ENCODE measurements around the gene KRT31. TPM values are rescaled to one million over a fixed set of nuclear protein-coding genes. Genes with fewer than 3 reads are reported as not detected.

The KRT31 gene
- total and polyA plus RNA-seq, 2 of the 8 experiments (the other 6 are each of a cell fraction or from before 2014, with no cell fraction given): not detected

DNA sequence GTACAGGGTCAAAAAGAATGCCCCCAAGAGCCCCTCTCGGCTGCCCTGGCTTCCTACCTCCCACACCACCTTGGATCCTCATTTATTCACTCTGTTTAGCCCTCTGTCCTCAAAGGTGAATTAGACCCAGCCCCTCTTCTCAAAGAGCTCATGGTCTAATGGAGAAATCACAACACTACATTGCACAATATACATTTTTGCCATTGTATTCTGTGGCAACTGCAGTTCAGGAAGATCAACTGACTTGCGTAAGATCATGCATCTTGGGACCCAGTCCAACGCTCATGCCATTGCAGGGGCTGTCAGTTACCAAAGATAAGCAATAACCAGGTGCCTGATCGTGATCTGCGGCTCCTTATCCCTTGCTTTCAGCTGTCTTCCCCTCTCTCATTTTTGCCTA lies 42.0 kb upstream of the KRT31 start:
- Histone ChIP-seq H3K23me2 (ENCODE audit: low read depth, low read length) (no peaks in the 10 kb centered on the region), H3K23ac (ENCODE audit: insufficient read length) (no peak overlapping the region), H3K9me3 (ENCODE audit: insufficient read depth in 2 of 2, low read depth in 1 of 2, low read length in 1 of 2) (no peaks in the 10 kb centered on the region; a peak in 1 of 4 replicates), H3K79me2 (ENCODE audit: control insufficient read depth in 1 of 2, insufficient read depth in 2 of 2, low read length in 2 of 2) (no peaks in the 10 kb centered on the region), H3K4me3 (ENCODE audit: extremely low read depth in 1 of 4, insufficient read depth in 2 of 4, low read depth in 3 of 4, low read length in 4 of 4) (no peak overlapping the region), H3K27me3 (replicated peaks in 1 of 4; ENCODE audit: control insufficient read depth in 3 of 4, extremely low read depth in 1 of 4, insufficient read depth in 3 of 4, low read length in 3 of 4) (no peaks in the 10 kb centered on the region; a peak in 1 of 7 replicates), H2BK20ac (ENCODE audit: low read length) (no peak overlapping the region), H2AFZ (ENCODE audit: low read length) (no peak overlapping the region), H3K56ac (replicated peaks; ENCODE audit: insufficient read length, low read depth, low read length) (no peak overlapping the region), H3K9ac (replicated peaks in 1 of 4; ENCODE audit: extremely low read depth in 1 of 4, low read depth in 3 of 4, low read length in 3 of 4) (no peak overlapping the region), H2BK12ac (ENCODE audit: low read depth, low read length) (no peak overlapping the region), H3K14ac (ENCODE audit: insufficient read length) (no peak overlapping the region), H3K79me1 (ENCODE audit: low read depth, low read length) (no peaks in the 10 kb centered on the region), H4K8ac (ENCODE audit: extremely low read depth, insufficient read depth, low read length) (no peak overlapping the region), H3K27ac (ENCODE audit: low read depth, low read length) (no peak overlapping the region), H3K4ac (replicated peaks; ENCODE audit: insufficient read length, low read depth, low read length) (no peak overlapping the region), H3K18ac (ENCODE audit: extremely low read depth, low read length) (no peak overlapping the region), H2BK5ac (ENCODE audit: low read depth, low read length) (no peak overlapping the region), H4K20me1 (replicated peaks in 1 of 2; ENCODE audit: control insufficient read depth in 1 of 2, insufficient read depth in 2 of 2, low read length in 2 of 2) (no peaks in the 10 kb centered on the region), H3K4me2 (ENCODE audit: insufficient read depth in 1 of 2, low read depth in 2 of 2, low read length in 2 of 2) (no peak overlapping the region), H2AK5ac (ENCODE audit: low read depth, low read length) (no peak overlapping the region), H2BK15ac (ENCODE audit: low read length) (no peak overlapping the region), H3K4me1 (replicated peaks in 1 of 4; ENCODE audit: control insufficient read depth in 3 of 4, insufficient read depth in 4 of 4, low read length in 3 of 4) (no peaks in the 10 kb centered on the region), H4K5ac (ENCODE audit: insufficient read length, low read depth, low read length) (no peak overlapping the region), H2BK120ac (replicated peaks; ENCODE audit: low read depth, low read length) (no peak overlapping the region), H4K91ac (replicated peaks; ENCODE audit: insufficient read length, low read length) (no peak overlapping the region), H3K36me3 (ENCODE audit: control insufficient read depth in 2 of 4, insufficient read depth in 4 of 4, low read length in 3 of 4) (no peaks in the 10 kb centered on the region)
- CTCF ChIA-PET (ENCODE audit: partially characterized antibody): interaction anchor here (0.7 to 1.8 kb wide), 5 partner anchors 9 to 110 kb away, joined by 3 to 5 read pairs (median 4); no protein-coding TSS in a partner anchor
- FAIRE-seq: no peak
- WGBS, 2 experiments (ENCODE audit: extremely low coverage in 1 of 2, insufficient coverage in 1 of 2, insufficient read length in 1 of 2, insufficient replicate concordance in 2 of 2, low coverage in 1 of 2, low lambda C conversion rate in 2 of 2, missing lambda C conversion rate in 1 of 2): 94% methylated on average over 4 of the region's 5 CpGs; no CpG with 5 or more reads in 1 of the 2 experiments
- POLR2A ChIA-PET (ENCODE audit: partially characterized antibody): no interaction called here
- TF ChIP-seq HDAC2 (IDR thresholded peaks at IDR 0.05; ENCODE audit: borderline replicate concordance in 1 of 2, low read depth in 2 of 2, low read length in 2 of 2) (no peak), KDM1A (IDR thresholded peaks at IDR 0.05; ENCODE audit: borderline replicate concordance, low read length) (no peak), GABPA (IDR thresholded peaks at IDR 0.05; ENCODE audit: borderline replicate concordance, insufficient read depth, low read length) (no peak), RFX5 (IDR thresholded peaks at IDR 0.05; ENCODE audit: borderline replicate concordance, low read depth, low read length) (no peak), CHD1 (IDR thresholded peaks at IDR 0.05; ENCODE audit: low read depth, low read length) (no peak), EGR1 (IDR thresholded peaks at IDR 0.05; ENCODE audit: borderline replicate concordance, low read depth, low read length) (no peak), ASH2L (IDR thresholded peaks at IDR 0.05; ENCODE audit: low read length) (no peak), JUN (IDR thresholded peaks at IDR 0.05; ENCODE audit: low read depth, low read length) (no peak), HDAC6 (IDR thresholded peaks at IDR 0.05; ENCODE audit: low read depth, low read length) (no peak), RXRA (IDR thresholded peaks at IDR 0.05; ENCODE audit: insufficient read depth, low read depth, low read length) (no peak), POLR2A (IDR thresholded peaks at IDR 0.05; ENCODE audit: control extremely low read depth in 1 of 2, low read depth in 2 of 2, low read length in 2 of 2) (no peak), MAFK (IDR thresholded peaks at IDR 0.05; ENCODE audit: low read depth, low read length) (no peak), SIN3A (conservative IDR thresholded peaks at IDR 0.05 in 1 of 2, IDR thresholded peaks at IDR 0.05 in 1 of 2; ENCODE audit: low read depth in 1 of 2, low read length in 2 of 2) (no peak)
- TF ChIP-seq, protein P1, sequence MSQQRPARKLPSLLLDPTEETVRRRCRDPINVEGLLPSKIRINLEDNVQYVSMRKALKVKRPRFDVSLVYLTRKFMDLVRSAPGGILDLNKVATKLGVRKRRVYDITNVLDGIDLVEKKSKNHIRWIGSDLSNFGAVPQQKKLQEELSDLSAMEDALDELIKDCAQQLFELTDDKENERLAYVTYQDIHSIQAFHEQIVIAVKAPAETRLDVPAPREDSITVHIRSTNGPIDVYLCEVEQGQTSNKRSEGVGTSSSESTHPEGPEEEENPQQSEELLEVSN (IDR thresholded peaks at IDR 0.05): no peak
- no peak for DNase-seq (ENCODE audit: low read depth in 1 of 2, low spot score in 2 of 2)
